ENCODE data around the gene TGM2. TPM values are rescaled to one million over a fixed set of nuclear protein-coding genes. Genes with fewer than 3 reads are reported as not detected.

TGM2 gene
- total and polyA plus RNA-seq, 5 experiments from 2014 or later = not detected

GRCh38 chr20:38168791-38169589, 3.9 kb upstream of the TGM2 start:
- no peak for DNase-seq
- ATAC-seq = no peak
- H3K27ac Mint-ChIP-seq = no peak overlapping the region
- H3K36me3 Mint-ChIP-seq = no peaks in the 10 kb centered on the region
- peaks cover 2 to 15% (median 7%) of the 10 kb centered on the region in 4 donors for H3K4me1 Mint-ChIP-seq
- H3K27me3 Mint-ChIP-seq = peaks cover 12 to 31% (median 24%) of the 10 kb centered on the region in 5 donors
- H3K9me3 Mint-ChIP-seq = no peaks in the 10 kb centered on the region
- H3K4me3 Mint-ChIP-seq = no peak overlapping the region
- POLR2A ChIA-PET = no interaction called here

- peaks cover 12 to 40% (median 27%) of the 10 kb centered on the region in 5 donors for H3K27me3 Mint-ChIP-seq
- no peak for ATAC-seq
- POLR2A ChIA-PET = no interaction called here
- no peak overlapping the region for H3K27ac Mint-ChIP-seq
- H3K4me3 Mint-ChIP-seq = no peak overlapping the region
- peaks cover 2 to 15% (median 7%) of the 10 kb centered on the region in 4 donors for H3K4me1 Mint-ChIP-seq
- H3K9me3 Mint-ChIP-seq = no peaks in the 10 kb centered on the region
- no peaks in the 10 kb centered on the region for H3K36me3 Mint-ChIP-seq
- no peak for DNase-seq
Measured at GRCh38 chr20:38167851-38168760, 3.0 kb upstream of the TGM2 start.

GRCh38 chr20:38167328-38167850, 2.3 kb upstream of the TGM2 start:
- Mint-ChIP-seq H3K9me3 (no peaks in the 10 kb centered on the region), H3K27ac (no peak overlapping the region), H3K36me3 (no peaks in the 10 kb centered on the region), H3K4me1 (peaks cover 2 to 15% (median 7%) of the 10 kb centered on the region in 4 donors), H3K4me3 (no peak overlapping the region), H3K27me3 (peaks cover 17 to 47% (median 27%) of the 10 kb centered on the region in 5 donors)
- DNase-seq (no peak), ATAC-seq (no peak)
- POLR2A ChIA-PET = no interaction called here

- H3K9me3 Mint-ChIP-seq = no peaks in the 10 kb centered on the region
- H3K4me3 Mint-ChIP-seq = no peak overlapping the region
- POLR2A ChIA-PET = no interaction called here
- H3K4me1 Mint-ChIP-seq = peaks cover 2 to 15% (median 7%) of the 10 kb centered on the region in 4 donors
- H3K27me3 Mint-ChIP-seq = peaks cover 15 to 45% (median 25%) of the 10 kb centered on the region in 5 donors
- no peaks in the 10 kb centered on the region for H3K36me3 Mint-ChIP-seq
- no peak overlapping the region for H3K27ac Mint-ChIP-seq
- DNase-seq = no peak
- ATAC-seq = no peak
Measured at GRCh38 chr20:38166703-38167233, 1.7 kb upstream of the TGM2 start.

- H3K27ac Mint-ChIP-seq = peak overlapping the region in 1 of 10 donors; percentile 44
- peaks cover 13 to 41% (median 22%) of the 10 kb centered on the region in 5 donors for H3K27me3 Mint-ChIP-seq
- H3K4me1 Mint-ChIP-seq = peaks cover 2 to 15% (median 7%) of the 10 kb centered on the region in 4 donors
- ATAC-seq = no peak
- peak overlapping the region in 1 of 10 donors; percentile 19 for H3K4me3 Mint-ChIP-seq
- no peaks in the 10 kb centered on the region for H3K9me3 Mint-ChIP-seq
- no peaks in the 10 kb centered on the region for H3K36me3 Mint-ChIP-seq
- POLR2A ChIA-PET = no interaction called here
- no peak for DNase-seq
Measured at GRCh38 chr20:38165966-38166702, 1.1 kb upstream of the TGM2 start.

GRCh38 chr20:38164624-38165088, 414 bp downstream of the TGM2 start:
- no peaks in the 10 kb centered on the region for H3K9me3 Mint-ChIP-seq
- H3K4me3 Mint-ChIP-seq = no peak overlapping the region
- DNase-seq (no peak), ATAC-seq (no peak)
- no peaks in the 10 kb centered on the region for H3K36me3 Mint-ChIP-seq
- peaks cover 2 to 15% (median 7%) of the 10 kb centered on the region in 4 donors for H3K4me1 Mint-ChIP-seq
- POLR2A ChIA-PET = no interaction called here
- H3K27me3 Mint-ChIP-seq = peaks cover 13 to 41% (median 18%) of the 10 kb centered on the region in 5 donors
- no peak overlapping the region for H3K27ac Mint-ChIP-seq

GRCh38 chr20:38164069-38164468, 1.0 kb downstream of the TGM2 start:
- Mint-ChIP-seq H3K4me3 (no peak overlapping the region), H3K36me3 (no peaks in the 10 kb centered on the region), H3K27me3 (peaks cover 13 to 41% (median 18%) of the 10 kb centered on the region in 5 donors), H3K4me1 (peaks cover 2 to 14% (median 7%) of the 10 kb centered on the region in 4 donors), H3K27ac (no peak overlapping the region), H3K9me3 (no peaks in the 10 kb centered on the region)
- DNase-seq (no peak), ATAC-seq (no peak)
- POLR2A ChIA-PET = no interaction called here

- POLR2A ChIA-PET = no interaction called here
- Mint-ChIP-seq H3K27ac (no peak overlapping the region), H3K4me3 (no peak overlapping the region), H3K9me3 (no peaks in the 10 kb centered on the region), H3K27me3 (peaks cover 13 to 41% (median 18%) of the 10 kb centered on the region in 5 donors), H3K4me1 (peaks cover 2 to 8% (median 5%) of the 10 kb centered on the region in 4 donors), H3K36me3 (no peaks in the 10 kb centered on the region)
- no peak for DNase-seq
- ATAC-seq = no peak
Measured at GRCh38 chr20:38162878-38163875, 1.9 kb downstream of the TGM2 start.

GRCh38 chr20:38162149-38162548, 2.9 kb downstream of the TGM2 start:
- DNase-seq (no peak), ATAC-seq (no peak)
- Mint-ChIP-seq H3K27me3 (peaks cover 13 to 41% (median 18%) of the 10 kb centered on the region in 5 donors), H3K36me3 (no peaks in the 10 kb centered on the region), H3K9me3 (no peaks in the 10 kb centered on the region), H3K27ac (no peak overlapping the region), H3K4me3 (no peak overlapping the region), H3K4me1 (peaks cover 2 to 8% (median 5%) of the 10 kb centered on the region in 4 donors)
- POLR2A ChIA-PET = no interaction called here

GRCh38 chr20:38161412-38161774, 3.7 kb downstream of the TGM2 start:
- Mint-ChIP-seq H3K4me3 (no peak overlapping the region), H3K27ac (no peak overlapping the region), H3K4me1 (peaks cover 2 to 8% (median 5%) of the 10 kb centered on the region in 4 donors), H3K27me3 (peaks cover 13 to 35% (median 15%) of the 10 kb centered on the region in 5 donors), H3K36me3 (no peaks in the 10 kb centered on the region), H3K9me3 (no peaks in the 10 kb centered on the region)
- POLR2A ChIA-PET = no interaction called here
- no peak for DNase-seq
- ATAC-seq = no peak

Data from naive thymus-derived CD8-positive, alpha-beta T cell (primary cell).